M059J (cell line): ENCODE results near the gene CAPN7. TPM values are rescaled to one million over a fixed set of nuclear protein-coding genes. Genes with fewer than 3 reads are reported as not detected.
A peak's percentile ranks its signal among the peaks of the same experiment; 100 is the strongest.

Experiments
- DNase-seq: peaks from one replicate; pipeline ENCODE4 v3.0.0-alpha.2; 2012; ENCODE audit warnings: low read depth
- total RNA-seq: library from RNA; depleted of rRNA; stranded (reverse); fragments of >200 nt; shearing (Covaris generic); gene quantifications from 2 replicates; pipeline ENCODE4 v1.2.3, GENCODE V29; 2014

The CAPN7 gene
- total RNA-seq, 1 experiment from 2014 or later = 21.0 TPM

- no peak for DNase-seq
Observed at GRCh38 chr3:15273227-15273626, 67.2 kb downstream of the CAPN7 start.

- peak; percentile 73 for DNase-seq
Observed at GRCh38 chr3:15276028-15276724, 70.1 kb downstream of the CAPN7 start.

GRCh38 chr3:15277861-15278500 is 71.9 kb downstream of the CAPN7 start:
- DNase-seq = no peak

- DNase-seq = no peak
Observed at GRCh38 chr3:15279205-15279604, 73.2 kb downstream of the CAPN7 start.

GRCh38 chr3:15279671-15280402 is 73.8 kb downstream of the CAPN7 start:
- DNase-seq = no peak

- no peak for DNase-seq
Observed at GRCh38 chr3:15280853-15281532, 74.9 kb downstream of the CAPN7 start.

DNA sequence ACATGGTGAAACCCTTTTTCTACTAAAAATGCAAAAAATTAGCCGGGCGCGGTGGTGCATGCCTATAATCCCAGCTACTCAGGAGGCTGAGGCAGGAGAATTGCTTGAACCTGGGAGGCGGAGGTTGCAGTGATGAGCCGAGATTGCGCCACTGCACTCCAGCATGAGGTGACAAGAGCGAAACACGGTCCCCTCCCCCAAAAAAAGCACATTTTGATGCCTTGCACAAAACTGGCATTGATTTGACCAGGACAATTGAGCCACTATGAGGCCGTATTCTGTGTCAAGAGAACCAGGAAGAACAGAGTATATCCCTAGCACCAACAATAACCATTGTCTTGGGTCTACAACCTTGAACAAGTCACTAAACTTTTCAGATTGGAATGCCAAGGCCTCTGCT is 75.8 kb downstream of the CAPN7 start:
- DNase-seq = no peak

- no peak for DNase-seq
Observed at GRCh38 chr3:15283702-15284101, 77.7 kb downstream of the CAPN7 start.

GRCh38 chr3:15284121-15284889 is 78.3 kb downstream of the CAPN7 start:
- DNase-seq = peak; percentile 62

DNA sequence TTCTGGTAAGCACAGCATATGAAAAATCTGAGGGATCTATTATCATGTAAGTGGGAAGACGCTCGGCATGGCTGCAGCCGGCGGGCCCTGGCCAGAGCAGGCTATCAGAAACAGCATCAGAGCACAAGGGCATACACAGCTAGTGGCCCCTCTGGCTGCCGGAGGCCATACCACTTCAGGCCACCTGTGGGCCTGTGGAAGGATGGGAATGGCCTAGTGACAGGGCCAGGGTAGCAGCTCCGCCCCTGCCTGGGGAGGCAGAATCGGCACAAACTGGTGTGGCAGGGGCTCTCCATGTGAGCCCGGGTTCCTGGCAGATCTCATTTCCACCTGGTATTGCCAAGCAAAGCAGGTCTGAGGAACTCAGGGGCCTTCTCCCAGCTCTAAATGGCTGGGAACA is 80.0 kb downstream of the CAPN7 start:
- no peak for DNase-seq

DNA sequence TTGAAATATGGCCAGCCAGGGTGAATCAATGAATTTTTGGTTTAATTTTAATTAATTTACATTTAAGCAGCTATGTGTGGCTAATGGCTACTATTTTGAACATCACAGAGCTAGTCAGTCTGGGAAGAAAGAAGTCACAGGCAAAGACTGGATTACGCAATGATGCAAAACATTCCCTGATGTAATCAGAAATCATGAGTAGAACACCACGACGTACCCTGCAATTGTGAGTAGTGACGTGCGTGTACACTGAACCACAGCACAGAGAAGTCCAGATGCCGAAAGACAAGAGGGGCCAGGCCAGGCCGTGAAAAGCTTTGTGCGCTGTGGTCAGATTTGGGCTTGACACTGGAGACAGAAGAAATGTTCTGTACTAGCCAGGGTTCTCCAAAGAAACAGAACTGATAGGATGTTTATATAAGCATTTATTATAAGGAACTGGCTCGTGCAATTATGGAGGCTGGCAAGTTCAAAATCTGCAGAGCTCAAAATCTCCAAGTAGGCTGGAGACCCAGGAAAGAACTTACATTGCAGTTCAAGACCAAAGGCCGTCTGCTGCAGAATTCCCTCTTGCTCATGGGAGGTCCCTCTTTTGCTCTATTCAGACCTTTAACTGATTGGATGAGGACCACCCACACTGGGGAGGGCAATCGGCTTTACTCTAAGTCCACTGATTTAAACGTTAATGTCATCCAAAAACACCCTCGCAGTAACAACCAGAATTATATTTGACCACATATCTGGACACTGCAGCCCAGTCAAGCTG is 81.7 kb downstream of the CAPN7 start:
- DNase-seq = no peak

- no peak for DNase-seq
Observed at GRCh38 chr3:15288331-15289035, 82.4 kb downstream of the CAPN7 start.

DNA sequence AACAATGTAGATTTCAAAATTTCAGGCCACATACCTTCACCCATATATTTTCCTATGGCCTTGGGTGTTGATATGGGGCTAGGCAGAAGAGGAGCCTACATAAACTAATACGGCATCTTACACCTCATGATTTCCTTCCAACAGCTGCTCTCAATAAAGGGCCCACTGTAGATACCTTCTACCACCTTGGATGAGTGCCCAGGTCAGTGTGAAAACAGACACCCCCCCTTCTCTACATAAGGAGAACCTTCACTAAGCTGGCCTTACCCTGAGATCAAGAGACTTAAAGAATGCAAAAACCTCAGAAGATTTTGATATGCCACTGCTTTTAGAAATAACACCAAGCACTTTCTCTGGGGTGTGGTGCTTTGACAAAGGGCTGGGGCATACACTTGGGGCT is 83.6 kb downstream of the CAPN7 start:
- no peak for DNase-seq

GRCh38 chr3:15290736-15291135 is 84.7 kb downstream of the CAPN7 start:
- no peak for DNase-seq

- peak; percentile 48 for DNase-seq
Observed at GRCh38 chr3:15291589-15292541, 85.8 kb downstream of the CAPN7 start.

GRCh38 chr3:15292765-15293522 is 86.9 kb downstream of the CAPN7 start:
- DNase-seq = peak; percentile 92

DNA sequence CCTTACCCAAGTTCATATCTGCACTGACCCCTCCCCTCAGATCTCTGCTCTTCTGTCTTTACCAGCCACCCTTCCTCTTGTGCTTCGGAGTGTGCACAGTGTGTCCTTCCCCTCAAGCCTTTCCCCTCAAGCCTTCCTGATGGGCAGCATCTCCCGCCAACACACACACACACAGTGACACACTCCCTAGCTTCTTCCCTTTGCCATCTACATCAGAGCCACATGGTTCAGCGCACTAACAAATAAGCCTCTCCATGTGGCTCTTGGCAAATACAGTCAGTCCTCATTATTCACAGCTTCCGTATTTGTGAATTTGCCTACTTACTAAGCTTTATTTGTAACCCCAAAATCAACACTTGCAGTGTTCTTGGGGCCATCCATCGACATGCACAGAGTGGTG is 88.9 kb downstream of the CAPN7 start:
- peak; percentile 41 for DNase-seq

- DNase-seq = peak; percentile 82
Observed at GRCh38 chr3:15295506-15295905, 89.5 kb downstream of the CAPN7 start.
